Activated CD4-positive, alpha-beta T cell treated with anti-CD3 and anti-CD28 coated beads, Interleukin-2, amount 10 ng/mL, durations not matched to agents 7 days and 5 days (primary cell): ENCODE data around the gene PATZ1. TPM values are rescaled to one million over a fixed set of nuclear protein-coding genes. Genes with fewer than 3 reads are reported as not detected.
A peak's percentile ranks its signal among the peaks of the same experiment; 100 is the strongest.
"Not testable (repeated sequence)": the region's sequence is repeated elsewhere in the genome, so short reads cannot be mapped to it uniquely, and the experiment has no call there.

Experiments used
- CTCF ChIA-PET: fragments of 350-600 bp; sonication (Branson Sonifier 250); formaldehyde crosslinking; loops from one replicate; lab custom pipeline; 2021; ENCODE audit warnings: antibody characterized with exemption; lab: Charles Lee
- POLR2A ChIA-PET: fragments of 350-600 bp; sonication (Branson Sonifier 250); formaldehyde crosslinking; loops from one replicate; lab custom pipeline; 2021; ENCODE audit warnings: antibody characterized with exemption; lab: Charles Lee
- DNase-seq: peaks from one replicate; pipeline ENCODE4 v3.0.0-alpha.2; 2020
- H3K27ac Mint-ChIP-seq: one replicate; pipeline ENCODE4 v1.8.0; 2021; ENCODE audit warnings: mild to moderate bottlenecking, moderate library complexity, mixed read lengths
- H3K27me3 Mint-ChIP-seq: one replicate; pipeline ENCODE4 v1.8.0; 2021; ENCODE audit warnings: mixed read lengths
- H3K36me3 Mint-ChIP-seq: one replicate; pipeline ENCODE4 v1.8.0; 2021; ENCODE audit warnings: low read depth, mixed read lengths
- H3K4me1 Mint-ChIP-seq: one replicate; pipeline ENCODE4 v1.8.0; 2021; ENCODE audit warnings: mixed read lengths
- H3K4me3 Mint-ChIP-seq: one replicate; pipeline ENCODE4 v1.8.0; 2021; ENCODE audit warnings: mild to moderate bottlenecking, moderate library complexity, mixed read lengths
- H3K9me3 Mint-ChIP-seq: one replicate; pipeline ENCODE4 v1.8.0; 2021; ENCODE audit warnings: mixed read lengths
- total RNA-seq, 2 experiments: library from RNA; stranded (reverse); gene quantifications; one replicate each; pipeline ENCODE4 v1.2.3, GENCODE V29; 2021

Gene PATZ1
- total RNA-seq, 2 experiments from 2014 or later = 31.6 to 32.7 TPM

GRCh38 chr22:31327806-31328543, 18.2 kb downstream of the PATZ1 start:
- H3K36me3 Mint-ChIP-seq = peaks cover 52% of the 10 kb centered on the region
- no peaks in the 10 kb centered on the region for H3K27me3 Mint-ChIP-seq
- H3K9me3 Mint-ChIP-seq = no peaks in the 10 kb centered on the region
- POLR2A ChIA-PET = no interaction called here
- H3K27ac Mint-ChIP-seq = no peak overlapping the region
- DNase-seq = no peak
- H3K4me3 Mint-ChIP-seq = no peak overlapping the region
- H3K4me1 Mint-ChIP-seq = peaks cover 19% of the 10 kb centered on the region
- CTCF ChIA-PET = interaction anchor here (0.7 kb wide), 1 partner anchor 13 kb away, joined by 4 read pairs; no protein-coding TSS in a partner anchor

GRCh38 chr22:31326877-31327276, 19.3 kb downstream of the PATZ1 start:
- CTCF ChIA-PET = interaction anchor here (0.6 to 2.1 kb wide), 3 partner anchors 13 to 94 kb away, joined by 3 to 7 read pairs (median 3); no protein-coding TSS in a partner anchor
- no peak overlapping the region for H3K27ac Mint-ChIP-seq

GRCh38 chr22:31323578-31324550, 22.3 kb downstream of the PATZ1 start:
- no peaks in the 10 kb centered on the region for H3K4me1 Mint-ChIP-seq
- H3K27me3 Mint-ChIP-seq = no peaks in the 10 kb centered on the region
- no peak overlapping the region for H3K4me3 Mint-ChIP-seq
- peaks cover 30% of the 10 kb centered on the region for H3K36me3 Mint-ChIP-seq
- no peak overlapping the region for H3K27ac Mint-ChIP-seq
- no peaks in the 10 kb centered on the region for H3K9me3 Mint-ChIP-seq
- ChIA-PET CTCF (interaction anchor here (0.6 to 2.0 kb wide), 2 partner anchors 10 to 26 kb away, joined by 3 to 10 read pairs; no protein-coding TSS in a partner anchor), POLR2A (no interaction called here)
- no peak for DNase-seq

More at GRCh38 chr22:31326877-31327276, 19.3 kb downstream of the PATZ1 start:
- no peak for DNase-seq
- POLR2A ChIA-PET = no interaction called here
- H3K36me3 Mint-ChIP-seq = peaks cover 46% of the 10 kb centered on the region
- no peak overlapping the region for H3K4me3 Mint-ChIP-seq
- no peaks in the 10 kb centered on the region for H3K27me3 Mint-ChIP-seq
- H3K9me3 Mint-ChIP-seq = no peaks in the 10 kb centered on the region
- H3K4me1 Mint-ChIP-seq = peaks cover 16% of the 10 kb centered on the region

- no peak overlapping the region for H3K4me3 Mint-ChIP-seq
- H3K9me3 Mint-ChIP-seq = no peaks in the 10 kb centered on the region
- POLR2A ChIA-PET = no interaction called here
- H3K4me1 Mint-ChIP-seq = no peaks in the 10 kb centered on the region
- CTCF ChIA-PET = interaction anchor here (1.5 kb wide), 1 partner anchor 25 kb away, joined by 5 read pairs; the partner anchor contains the start of gene PATZ1
- H3K27ac Mint-ChIP-seq = no peak overlapping the region
- DNase-seq = no peak
- no peaks in the 10 kb centered on the region for H3K27me3 Mint-ChIP-seq
- H3K36me3 Mint-ChIP-seq = peaks cover 14% of the 10 kb centered on the region
Observed at GRCh38 chr22:31321421-31321820, 24.7 kb downstream of the PATZ1 start.

- peaks cover 15% of the 10 kb centered on the region for H3K4me1 Mint-ChIP-seq
- H3K4me3 Mint-ChIP-seq, H3K27me3 Mint-ChIP-seq, DNase-seq, H3K27ac Mint-ChIP-seq, POLR2A ChIA-PET, H3K9me3 Mint-ChIP-seq: not testable (repeated sequence)
- H3K36me3 Mint-ChIP-seq = peaks cover 17% of the 10 kb centered on the region
- CTCF ChIA-PET = interaction anchor here (1.3 to 2.1 kb wide), 9 partner anchors 9 to 24 kb away, joined by 4 to 12 read pairs (median 8); partner anchors contain the start of gene PIK3IP1
Observed at GRCh38 chr22:31314220-31314619, 31.9 kb downstream of the PATZ1 start.

- Mint-ChIP-seq H3K4me1 (peaks cover 20% of the 10 kb centered on the region), H3K27me3 (no peaks in the 10 kb centered on the region), H3K27ac (peak overlapping the region; percentile 34), H3K36me3 (peaks cover 17% of the 10 kb centered on the region), H3K4me3 (no peak overlapping the region), H3K9me3 (peaks cover 9% of the 10 kb centered on the region)
- ChIA-PET CTCF (interaction anchor here (0.5 to 2.1 kb wide), 14 partner anchors 10 to 425 kb away, joined by 3 to 12 read pairs (median 6); partner anchors contain the start of gene PIK3IP1), POLR2A (no interaction called here)
- DNase-seq = peak; percentile 77
Observed at GRCh38 chr22:31313366-31314147, 32.6 kb downstream of the PATZ1 start.

- Mint-ChIP-seq H3K4me1 (peaks cover 38% of the 10 kb centered on the region), H3K27me3 (no peaks in the 10 kb centered on the region), H3K27ac (peak overlapping the region; percentile 77), H3K4me3 (no peak overlapping the region), H3K9me3 (no peaks in the 10 kb centered on the region), H3K36me3 (peaks cover 6% of the 10 kb centered on the region)
- DNase-seq = no peak
- ChIA-PET CTCF (no interaction called here), POLR2A (interaction anchor here (0.6 kb wide), 1 partner anchor 128 kb away, joined by 5 read pairs; no protein-coding TSS in a partner anchor)
Observed at GRCh38 chr22:31308181-31308580, 38.0 kb downstream of the PATZ1 start.

- H3K27ac Mint-ChIP-seq = no peak overlapping the region
- DNase-seq = no peak
- H3K9me3 Mint-ChIP-seq = no peaks in the 10 kb centered on the region
- ChIA-PET CTCF (interaction anchor here (1.6 kb wide), 1 partner anchor 16 kb away, joined by 4 read pairs; no protein-coding TSS in a partner anchor), POLR2A (no interaction called here)
- H3K4me1 Mint-ChIP-seq = peaks cover 30% of the 10 kb centered on the region
- H3K4me3 Mint-ChIP-seq = no peak overlapping the region
- no peaks in the 10 kb centered on the region for H3K27me3 Mint-ChIP-seq
- peaks cover 5% of the 10 kb centered on the region for H3K36me3 Mint-ChIP-seq
Observed at GRCh38 chr22:31305194-31305593, 41.0 kb downstream of the PATZ1 start.

GRCh38 chr22:31302537-31302936, 43.6 kb downstream of the PATZ1 start:
- DNase-seq = no peak
- H3K27ac Mint-ChIP-seq = no peak overlapping the region
- H3K4me1 Mint-ChIP-seq = peaks cover 14% of the 10 kb centered on the region
- peaks cover 5% of the 10 kb centered on the region for H3K36me3 Mint-ChIP-seq
- H3K9me3 Mint-ChIP-seq = no peaks in the 10 kb centered on the region
- ChIA-PET POLR2A (no interaction called here), CTCF (interaction anchor here (0.9 to 2.3 kb wide), 3 partner anchors 9 to 12 kb away, joined by 3 to 11 read pairs (median 3); no protein-coding TSS in a partner anchor)
- no peaks in the 10 kb centered on the region for H3K27me3 Mint-ChIP-seq
- no peak overlapping the region for H3K4me3 Mint-ChIP-seq

GRCh38 chr22:31302006-31302405, 44.1 kb downstream of the PATZ1 start:
- Mint-ChIP-seq H3K4me3 (no peak overlapping the region), H3K27ac (no peak overlapping the region), H3K9me3 (no peaks in the 10 kb centered on the region), H3K27me3 (no peaks in the 10 kb centered on the region), H3K36me3 (peaks cover 5% of the 10 kb centered on the region), H3K4me1 (peaks cover 12% of the 10 kb centered on the region)
- ChIA-PET CTCF (interaction anchor here (0.9 to 2.3 kb wide), 3 partner anchors 9 to 12 kb away, joined by 3 to 11 read pairs (median 3); no protein-coding TSS in a partner anchor), POLR2A (no interaction called here)
- DNase-seq = no peak

- H3K4me1 Mint-ChIP-seq = peaks cover 17% of the 10 kb centered on the region
- POLR2A ChIA-PET = no interaction called here
- H3K27ac Mint-ChIP-seq = no peak overlapping the region
- no peak for DNase-seq
- peaks cover 1% of the 10 kb centered on the region for H3K36me3 Mint-ChIP-seq
- CTCF ChIA-PET = interaction anchor here (0.6 to 1.7 kb wide), 5 partner anchors 12 to 219 kb away, joined by 3 to 6 read pairs (median 4); no protein-coding TSS in a partner anchor
- no peak overlapping the region for H3K4me3 Mint-ChIP-seq
- H3K27me3 Mint-ChIP-seq = no peaks in the 10 kb centered on the region
- no peaks in the 10 kb centered on the region for H3K9me3 Mint-ChIP-seq
Observed at GRCh38 chr22:31300896-31301295, 45.2 kb downstream of the PATZ1 start.
